Stimulated activated CD8-positive, alpha-beta memory T cell treated with anti-CD3 and anti-CD28 coated beads, Interleukin-12 subunit alpha, Interleukin-12 subunit beta, amount 100 ng/mL, for 24 hours (primary cell): ENCODE measurements around the gene METTL24.
"Not testable (repeated sequence)": the region's sequence is repeated elsewhere in the genome, so short reads cannot be mapped to it uniquely, and the experiment has no call there.

Source experiments
- DNase-seq: peaks from one replicate; pipeline ENCODE4 v3.0.0-alpha.2; 2020; ENCODE audit errors: extremely low read depth

Gene METTL24

GRCh38 chr6:110363748-110364147 is 5.6 kb upstream of the METTL24 start:
- DNase-seq: no peak

GRCh38 chr6:110360676-110361075 is 2.5 kb upstream of the METTL24 start:
- DNase-seq: no peak

GRCh38 chr6:110359556-110359955 is 1.4 kb upstream of the METTL24 start:
- DNase-seq: no peak

- no peak for DNase-seq
Observed at GRCh38 chr6:110358553-110359160, 508 bp upstream of the METTL24 start.

DNA sequence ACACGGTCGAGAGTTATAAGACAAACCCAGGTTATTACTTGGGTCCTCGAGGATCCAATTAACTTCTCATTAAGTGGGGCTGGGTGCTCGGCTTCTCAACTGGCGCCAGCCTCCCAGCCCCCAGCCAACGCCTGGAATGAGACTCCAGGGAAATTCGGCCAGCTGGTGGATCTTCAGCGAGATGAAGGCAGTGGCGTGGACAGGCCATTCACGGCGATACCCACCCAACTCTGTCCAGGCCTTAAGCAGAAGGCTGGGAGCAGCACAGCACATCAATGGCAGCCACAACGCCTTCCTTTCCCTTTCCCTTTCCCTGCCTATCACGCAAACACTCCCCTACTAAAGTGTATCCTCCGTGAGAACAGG is 868 bp downstream of the METTL24 start:
- no peak for DNase-seq

DNA sequence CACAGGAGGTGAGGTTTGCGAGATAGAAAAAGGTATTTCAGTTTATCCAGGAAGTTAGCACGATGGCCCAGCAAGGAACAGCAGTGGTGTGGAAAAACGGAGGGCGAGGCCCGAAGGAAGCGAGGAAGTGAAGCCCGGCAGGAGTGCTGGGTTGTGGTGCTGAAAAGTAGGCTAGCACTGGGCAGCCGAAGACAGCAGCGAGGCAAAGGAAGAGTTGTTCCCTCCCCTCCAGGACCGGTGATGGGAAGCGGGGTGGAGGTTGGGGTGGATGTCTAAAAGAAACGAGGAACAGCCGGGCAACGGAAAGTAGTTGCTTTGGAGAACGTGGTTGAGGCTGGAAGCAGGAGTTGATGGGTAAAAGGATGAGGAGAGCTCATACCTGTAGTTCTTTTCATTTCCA is 1.4 kb downstream of the METTL24 start:
- no peak for DNase-seq

DNA sequence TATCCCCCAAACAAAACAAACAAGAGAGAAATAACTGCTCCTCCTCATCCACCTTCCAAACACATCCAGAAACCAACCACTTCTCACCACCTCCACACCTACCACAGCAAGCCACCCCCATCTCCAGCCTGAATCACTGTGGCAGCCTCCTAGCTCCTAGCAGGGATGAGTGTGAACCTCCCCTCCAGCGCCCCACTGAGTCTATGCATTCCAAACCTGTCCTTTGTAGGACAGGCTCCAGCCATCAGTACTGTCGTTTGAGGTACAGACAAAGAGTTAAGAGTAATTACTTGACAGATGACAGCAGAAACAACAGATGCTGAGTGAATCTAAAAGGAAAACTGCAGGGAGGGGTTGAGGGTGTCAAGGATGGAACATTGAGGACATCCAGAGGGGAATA is 2.4 kb downstream of the METTL24 start:
- no peak for DNase-seq

GRCh38 chr6:110355022-110355421 is 3.1 kb downstream of the METTL24 start:
- no peak for DNase-seq

GRCh38 chr6:110354153-110354552 is 4.0 kb downstream of the METTL24 start:
- no peak for DNase-seq

- no peak for DNase-seq
Observed at GRCh38 chr6:110353457-110354001, 4.6 kb downstream of the METTL24 start.

- DNase-seq: no peak
Observed at GRCh38 chr6:110352563-110353262, 5.4 kb downstream of the METTL24 start.

GRCh38 chr6:110351986-110352385 is 6.2 kb downstream of the METTL24 start:
- no peak for DNase-seq

DNA sequence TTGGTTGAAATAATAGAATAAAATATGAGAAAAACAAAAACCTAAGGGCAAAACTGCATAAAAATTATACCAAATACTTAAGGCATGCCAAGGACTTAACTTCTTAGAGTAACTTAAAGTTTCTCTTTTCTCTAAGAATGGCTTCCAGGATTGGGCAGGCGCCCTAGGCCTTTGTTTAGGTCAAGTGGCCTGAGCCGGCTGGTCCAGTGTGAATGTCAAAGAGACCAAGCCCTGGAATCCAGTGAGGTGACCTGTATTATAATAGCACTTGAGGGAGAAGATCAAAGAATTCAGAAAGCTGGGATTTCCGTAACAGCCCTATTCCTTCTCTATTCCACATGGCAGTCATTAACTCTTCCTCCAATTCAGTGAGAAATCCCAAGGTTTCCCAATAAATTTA is 6.6 kb downstream of the METTL24 start:
- no peak for DNase-seq

DNA sequence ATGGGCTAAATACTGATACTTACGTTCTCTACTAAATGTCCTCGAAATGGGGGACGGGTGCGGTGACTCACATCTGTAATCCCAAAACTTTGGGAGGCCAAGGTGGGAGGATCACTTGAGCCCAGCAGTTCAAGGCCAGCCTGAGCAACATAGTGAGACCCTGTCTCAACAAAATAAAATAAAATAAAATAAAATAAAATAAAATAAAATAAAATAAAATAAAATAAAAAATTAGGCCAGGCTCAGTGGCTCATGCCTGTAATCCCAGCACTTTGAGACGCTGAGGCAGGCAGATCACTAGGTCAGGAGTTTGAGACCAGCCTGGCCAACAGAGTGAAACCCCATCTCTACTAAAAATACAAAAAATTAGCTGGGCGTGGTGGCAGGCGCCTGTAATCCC is 7.6 kb downstream of the METTL24 start:
- not testable (repeated sequence) for DNase-seq

GRCh38 chr6:110348961-110349690 is 9.0 kb downstream of the METTL24 start:
- DNase-seq: no peak

GRCh38 chr6:110345025-110345424 is 13.1 kb downstream of the METTL24 start:
- DNase-seq: no peak

- DNase-seq: no peak
Observed at GRCh38 chr6:110342759-110343158, 15.4 kb downstream of the METTL24 start.

DNA sequence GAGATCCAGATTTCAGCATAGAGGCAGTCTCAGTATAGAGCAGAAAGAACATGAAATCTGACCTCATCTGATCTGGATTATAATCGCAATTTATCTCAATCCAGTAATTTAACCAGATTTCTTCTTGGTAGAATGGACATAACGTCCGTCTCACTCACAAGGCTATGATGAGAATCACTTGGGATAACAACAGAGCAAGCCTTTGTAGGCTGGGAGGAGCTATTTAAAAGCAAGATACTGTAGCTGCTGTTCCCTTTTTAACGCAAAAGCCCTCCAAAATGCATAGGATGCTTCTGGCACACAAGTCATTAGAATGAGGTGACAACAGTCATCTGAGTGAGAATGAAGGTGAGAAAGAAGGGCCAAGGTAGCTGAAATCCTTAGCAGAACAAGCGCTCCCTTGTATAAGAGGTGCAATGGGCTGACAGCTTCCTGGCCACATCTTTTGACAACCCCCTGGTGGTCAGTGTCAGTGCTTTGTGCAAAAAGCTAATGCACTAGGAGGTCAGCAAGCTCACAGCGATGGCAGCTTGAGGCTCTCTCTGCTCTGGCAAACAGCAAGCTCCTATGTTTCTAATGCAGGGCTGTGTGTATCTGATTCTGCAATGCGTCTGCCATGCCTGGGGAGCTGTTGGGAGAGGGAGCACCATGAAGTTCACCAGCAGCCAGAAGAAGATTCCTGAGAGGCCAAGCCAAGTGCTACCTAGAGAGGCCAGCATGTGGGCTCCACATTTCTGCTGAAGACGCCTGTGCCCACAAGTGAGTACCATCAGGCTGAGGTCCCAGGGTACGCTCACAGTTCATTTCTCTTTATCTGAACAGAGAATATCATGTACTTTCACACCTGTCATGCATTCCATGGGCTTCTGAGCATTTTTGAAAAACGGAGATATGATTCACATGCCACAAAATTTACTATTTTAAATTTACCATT is 16.2 kb downstream of the METTL24 start:
- no peak for DNase-seq

- DNase-seq: no peak
Observed at GRCh38 chr6:110341067-110341466, 17.1 kb downstream of the METTL24 start.

DNA sequence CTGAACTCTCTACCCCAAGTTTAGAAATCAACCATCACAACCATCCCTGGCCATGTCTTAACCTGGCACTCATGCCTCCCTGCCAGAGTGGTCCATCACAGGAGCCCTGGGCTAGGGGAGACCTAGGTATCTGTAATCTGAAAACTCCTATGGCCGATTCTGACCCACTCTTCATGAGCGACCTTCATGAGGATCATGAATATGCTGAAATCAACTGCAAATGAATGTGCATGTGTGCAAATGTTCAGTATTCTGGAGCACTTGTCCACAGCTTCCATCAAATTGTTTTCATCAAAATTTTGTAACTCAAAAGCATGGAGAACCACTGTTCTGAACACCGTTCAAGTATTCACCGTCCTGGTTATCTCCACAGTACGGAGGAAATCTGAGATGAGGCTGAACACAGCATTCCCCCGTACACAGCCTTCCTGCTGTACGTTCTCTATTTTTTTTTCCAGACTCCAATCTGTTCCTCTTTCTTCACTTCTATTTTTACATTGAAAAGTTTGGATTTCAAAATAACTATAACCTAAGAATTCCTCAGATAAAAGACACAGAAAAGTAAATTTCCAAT is 17.7 kb downstream of the METTL24 start:
- DNase-seq: no peak

DNA sequence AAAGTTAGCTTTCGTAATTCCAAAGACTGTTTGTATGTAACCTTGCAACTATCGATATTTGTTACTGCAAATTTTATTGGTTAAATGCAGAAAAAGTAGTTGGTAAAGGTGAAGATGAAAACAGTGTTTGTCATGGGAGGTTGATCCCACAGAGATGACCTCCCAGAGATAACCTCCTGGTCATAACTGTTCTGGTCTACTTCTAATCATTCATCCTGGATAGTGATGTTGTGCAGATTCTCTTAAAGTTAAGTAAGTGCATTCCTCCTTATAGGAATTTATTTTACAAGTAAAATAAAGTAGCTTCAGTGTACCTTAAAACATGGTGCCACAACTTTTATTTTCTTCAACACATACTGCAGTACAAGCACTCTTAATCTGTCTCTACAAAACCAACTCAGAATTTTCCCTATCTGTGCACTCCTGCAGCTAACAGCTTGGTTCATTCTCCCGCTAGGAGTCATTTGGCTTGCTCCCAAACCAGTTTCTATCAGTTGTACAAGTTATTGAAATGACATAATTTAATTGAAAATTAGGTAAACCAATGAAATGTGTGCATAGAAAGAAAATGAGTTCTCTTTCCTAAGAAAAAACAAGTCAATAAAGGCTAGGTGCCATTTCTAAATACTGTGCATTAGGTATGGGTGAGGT is 19.2 kb downstream of the METTL24 start:
- no peak for DNase-seq
